ENCODE data around the gene SLC39A9. TPM values are rescaled to one million over a fixed set of nuclear protein-coding genes. Genes with fewer than 3 reads are reported as not detected.

SLC39A9 gene
- total and polyA plus RNA-seq, 2 donors (not counting 1 experiment from before 2014, with no cell fraction given): 18.4 to 59.1 TPM

DNA sequence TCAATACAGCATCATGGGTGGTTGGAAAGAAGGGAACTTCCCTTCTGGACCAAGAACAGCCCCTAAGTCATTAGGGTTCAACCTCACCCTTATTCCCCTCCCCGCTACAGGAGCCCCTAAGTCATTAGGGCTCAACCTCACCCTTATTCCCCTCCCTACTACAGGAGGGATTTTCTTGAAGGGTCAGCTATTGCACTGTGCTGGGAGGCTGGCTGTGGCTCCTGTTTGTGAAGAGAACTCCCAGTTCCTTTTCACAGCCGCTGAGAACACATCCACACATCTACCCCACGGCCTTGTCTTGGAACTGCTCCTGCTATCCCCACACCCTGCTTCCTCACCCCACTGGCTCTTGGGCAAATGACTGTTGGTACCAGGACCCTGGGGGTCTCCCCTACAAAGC, 45.3 kb upstream of the SLC39A9 start:
- no peaks in the 10 kb centered on the region for H4K20me1 ChIP-seq (ENCODE audit: control insufficient read depth, insufficient read depth, low read length, poor library complexity, severe bottlenecking)
- H3K27me3 ChIP-seq (replicated peaks in 1 of 4; ENCODE audit: control extremely low read depth in 1 of 4, control insufficient read depth in 3 of 4, insufficient read depth in 4 of 4, low read length in 3 of 4): no peaks in the 10 kb centered on the region
- H3K4me1 Mint-ChIP-seq: peaks cover 41% of the 10 kb centered on the region
- no peak for TF ChIP-seq EZH2 (IDR thresholded peaks at IDR 0.05; ENCODE audit: borderline replicate concordance, insufficient read depth, low read depth, low read length, poor library complexity, severe bottlenecking)
- TF ChIP-seq, protein P1, sequence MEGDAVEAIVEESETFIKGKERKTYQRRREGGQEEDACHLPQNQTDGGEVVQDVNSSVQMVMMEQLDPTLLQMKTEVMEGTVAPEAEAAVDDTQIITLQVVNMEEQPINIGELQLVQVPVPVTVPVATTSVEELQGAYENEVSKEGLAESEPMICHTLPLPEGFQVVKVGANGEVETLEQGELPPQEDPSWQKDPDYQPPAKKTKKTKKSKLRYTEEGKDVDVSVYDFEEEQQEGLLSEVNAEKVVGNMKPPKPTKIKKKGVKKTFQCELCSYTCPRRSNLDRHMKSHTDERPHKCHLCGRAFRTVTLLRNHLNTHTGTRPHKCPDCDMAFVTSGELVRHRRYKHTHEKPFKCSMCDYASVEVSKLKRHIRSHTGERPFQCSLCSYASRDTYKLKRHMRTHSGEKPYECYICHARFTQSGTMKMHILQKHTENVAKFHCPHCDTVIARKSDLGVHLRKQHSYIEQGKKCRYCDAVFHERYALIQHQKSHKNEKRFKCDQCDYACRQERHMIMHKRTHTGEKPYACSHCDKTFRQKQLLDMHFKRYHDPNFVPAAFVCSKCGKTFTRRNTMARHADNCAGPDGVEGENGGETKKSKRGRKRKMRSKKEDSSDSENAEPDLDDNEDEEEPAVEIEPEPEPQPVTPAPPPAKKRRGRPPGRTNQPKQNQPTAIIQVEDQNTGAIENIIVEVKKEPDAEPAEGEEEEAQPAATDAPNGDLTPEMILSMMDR (IDR thresholded peaks at IDR 0.05): no peak
- ChIA-PET CTCF (interaction anchor here (0.6 kb wide), 1 partner anchor 518 kb away, joined by 4 read pairs; no protein-coding TSS in a partner anchor), POLR2A (no interaction called here)
- H3K27ac Mint-ChIP-seq: peak overlapping the region; percentile 72
- H3K27me3 Mint-ChIP-seq: no peaks in the 10 kb centered on the region
- ATAC-seq (ENCODE audit: low read depth) (no peak), DNase-seq (no peak)
- no peaks in the 10 kb centered on the region for H3K36me3 ChIP-seq (replicated peaks in 1 of 2; ENCODE audit: control extremely low read depth in 1 of 2, control insufficient read depth in 1 of 2, extremely low read depth in 1 of 2, insufficient read depth in 2 of 2, low read length in 1 of 2)
- H2AFZ ChIP-seq (ENCODE audit: insufficient read depth, low read depth, low read length, poor library complexity, severe bottlenecking): no peak overlapping the region
- no peak overlapping the region for H3K27ac ChIP-seq (ENCODE audit: low read length in 2 of 2)
- no peak overlapping the region for H3K4me2 ChIP-seq (replicated peaks; ENCODE audit: low read depth, low read length, poor library complexity, severe bottlenecking)
- no peaks in the 10 kb centered on the region for H3K9me3 Mint-ChIP-seq (ENCODE audit: insufficient read depth)
- H3K9me3 ChIP-seq (ENCODE audit: control extremely low read depth in 1 of 3, control insufficient read depth in 2 of 3, insufficient read depth in 1 of 3, low read length in 2 of 3): no peaks in the 10 kb centered on the region
- H3K4me1 ChIP-seq (ENCODE audit: control insufficient read depth in 2 of 2, insufficient read depth in 2 of 2, low read length in 2 of 2): peaks cover 27 to 45% of the 10 kb centered on the region in 2 donors
- no peaks in the 10 kb centered on the region for H3K79me2 ChIP-seq (ENCODE audit: control insufficient read depth, insufficient read depth, low read length)
- 84% methylated on average over 2 of the region's 3 CpGs for WGBS (ENCODE audit: insufficient coverage)
- no peak overlapping the region for H3K4me3 ChIP-seq (ENCODE audit: control extremely low read depth in 1 of 5, extremely low read depth in 1 of 5, insufficient read depth in 1 of 5, low read depth in 2 of 5, low read length in 4 of 5)
- no peak overlapping the region for H3K9ac ChIP-seq (ENCODE audit: low read length)
- H3K4me3 Mint-ChIP-seq: no peak overlapping the region
- intact Hi-C loops (cut with micrococcal nuclease): no loop called here

DNA sequence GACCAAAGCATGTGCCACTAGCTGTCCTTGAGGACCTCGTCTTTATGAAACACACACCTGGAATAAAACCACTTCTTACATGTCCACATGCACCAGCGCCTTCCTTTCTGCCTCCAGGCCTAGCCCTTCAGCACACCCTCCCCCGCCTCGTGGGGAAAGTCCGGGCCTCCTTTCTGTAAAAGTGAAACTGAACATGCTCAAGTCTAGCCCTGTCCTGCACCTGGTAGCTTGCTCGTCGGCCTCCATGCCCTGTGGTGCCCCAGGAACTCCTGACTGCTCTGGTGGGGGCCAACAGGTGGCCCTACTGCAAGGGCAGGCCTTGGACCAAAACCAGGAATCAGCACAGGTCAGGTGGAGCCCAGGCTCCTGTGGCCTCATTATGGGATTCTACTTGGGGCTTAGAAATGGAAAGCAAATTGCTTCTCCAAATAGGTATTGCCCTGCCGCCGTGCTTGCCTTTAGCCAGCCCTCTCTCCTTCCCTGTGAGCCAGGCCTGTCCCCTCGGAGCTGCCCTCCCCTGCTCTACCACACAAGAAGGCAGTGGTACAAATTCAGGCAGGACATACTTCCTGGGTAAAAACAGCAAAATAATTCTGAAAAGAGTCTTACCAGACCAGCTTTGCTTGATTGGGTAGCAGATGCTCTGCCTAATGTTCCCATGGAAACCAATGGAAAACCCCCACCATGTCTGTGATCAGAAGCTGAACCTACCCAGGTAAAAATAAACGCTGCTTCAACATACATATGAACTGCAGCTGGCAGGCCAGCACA, 43.9 kb upstream of the SLC39A9 start:
- Histone ChIP-seq H3K4me3 (ENCODE audit: control extremely low read depth in 1 of 5, extremely low read depth in 1 of 5, insufficient read depth in 1 of 5, low read depth in 2 of 5, low read length in 4 of 5) (peak overlapping the region in 3 of 5 experiments; percentile 30 to 48 (median 31)), H2AFZ (ENCODE audit: insufficient read depth, low read depth, low read length, poor library complexity, severe bottlenecking) (peak overlapping the region; percentile 79), H4K20me1 (ENCODE audit: control insufficient read depth, insufficient read depth, low read length, poor library complexity, severe bottlenecking) (no peaks in the 10 kb centered on the region), H3K36me3 (replicated peaks in 1 of 2; ENCODE audit: control extremely low read depth in 1 of 2, control insufficient read depth in 1 of 2, extremely low read depth in 1 of 2, insufficient read depth in 2 of 2, low read length in 1 of 2) (no peaks in the 10 kb centered on the region), H3K27me3 (replicated peaks in 1 of 4; ENCODE audit: control extremely low read depth in 1 of 4, control insufficient read depth in 3 of 4, insufficient read depth in 4 of 4, low read length in 3 of 4) (no peaks in the 10 kb centered on the region), H3K4me1 (ENCODE audit: control insufficient read depth in 2 of 2, insufficient read depth in 2 of 2, low read length in 2 of 2) (peaks cover 27 to 45% of the 10 kb centered on the region in 2 donors), H3K9me3 (ENCODE audit: control extremely low read depth in 1 of 3, control insufficient read depth in 2 of 3, insufficient read depth in 1 of 3, low read length in 2 of 3) (no peaks in the 10 kb centered on the region), H3K27ac (ENCODE audit: low read length in 2 of 2) (peak overlapping the region; percentile 87 to 93), H3K4me2 (replicated peaks; ENCODE audit: low read depth, low read length, poor library complexity, severe bottlenecking) (peak overlapping the region; percentile 72), H3K9ac (ENCODE audit: low read length) (peak overlapping the region; percentile 53), H3K79me2 (ENCODE audit: control insufficient read depth, insufficient read depth, low read length) (no peaks in the 10 kb centered on the region)
- H3K4me1 Mint-ChIP-seq: peaks cover 49% of the 10 kb centered on the region
- peak overlapping the region; percentile 94 for H3K27ac Mint-ChIP-seq
- ChIA-PET POLR2A (interaction anchor here (1.0 to 1.3 kb wide), 2 partner anchors 9 to 44 kb away, joined by 5 to 8 read pairs; partner anchors contain the start of genes ERH and SLC39A9), CTCF (interaction anchor here (1.0 kb wide), 3 partner anchors 10 to 43 kb away, joined by 3 to 4 read pairs (median 3); partner anchors contain the start of gene ERH)
- H3K4me3 Mint-ChIP-seq: peak overlapping the region; percentile 81
- intact Hi-C loops (cut with micrococcal nuclease): loop anchor here (1.0 kb wide), 1 partner anchor 44 kb away; the partner anchor contains the start of genes ERH and SLC39A9
- peak; percentile 85 for DNase-seq
- no peaks in the 10 kb centered on the region for H3K27me3 Mint-ChIP-seq
- no peaks in the 10 kb centered on the region for H3K9me3 Mint-ChIP-seq (ENCODE audit: insufficient read depth)
- peak; percentile 90 for ATAC-seq (ENCODE audit: low read depth)
- no peak for TF ChIP-seq EZH2 (IDR thresholded peaks at IDR 0.05; ENCODE audit: borderline replicate concordance, insufficient read depth, low read depth, low read length, poor library complexity, severe bottlenecking)
- TF ChIP-seq, protein P1 (IDR thresholded peaks at IDR 0.05): no peak
- WGBS (ENCODE audit: insufficient coverage): 21% methylated on average over 11 of the region's 11 CpGs

Data from B cell (primary cell).